ENCODE measurements around the gene TMTC2.
A peak's percentile ranks its signal among the peaks of the same experiment; 100 is the strongest.

DNA sequence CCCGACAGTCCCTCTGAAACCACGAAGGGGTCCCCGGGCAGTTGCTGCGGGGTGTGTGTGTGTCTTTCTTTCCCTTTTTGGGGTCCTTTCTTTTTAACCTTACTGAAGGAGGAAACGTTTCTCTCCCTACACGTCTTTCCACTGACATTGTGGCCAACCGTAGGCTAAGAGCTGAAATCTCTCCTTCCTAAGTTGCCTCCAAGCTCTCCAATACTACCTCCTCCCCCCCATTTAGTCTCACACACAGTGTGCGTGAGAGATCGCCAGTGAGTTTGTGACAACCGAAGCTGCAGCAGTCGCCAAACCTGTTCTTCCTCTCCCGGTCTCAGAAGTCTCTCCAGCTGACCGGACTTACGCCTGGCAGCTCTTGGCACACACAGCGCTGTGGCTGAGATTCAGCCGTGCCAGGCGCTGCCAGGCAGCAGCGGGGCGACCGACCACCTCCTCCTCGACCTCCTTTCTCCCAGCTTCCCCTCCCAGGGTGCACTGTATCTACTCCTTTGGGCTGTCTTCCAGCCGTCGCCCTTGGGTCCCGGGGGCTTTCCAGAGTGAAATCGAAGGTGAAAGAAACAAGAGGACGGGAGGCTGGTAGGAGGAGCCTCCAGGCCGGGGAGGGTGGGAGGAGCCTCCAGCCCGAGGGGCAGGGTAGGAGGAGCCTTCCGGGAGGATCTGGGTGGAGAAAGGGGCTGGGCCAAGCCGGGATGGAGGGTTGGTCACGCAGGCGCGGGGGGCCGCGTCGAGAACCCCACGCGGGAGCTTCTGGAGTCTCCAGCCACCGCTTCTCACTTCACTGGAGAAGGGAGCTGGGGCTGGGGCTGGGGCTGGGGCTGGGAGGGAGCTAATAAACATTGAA lies at the start of gene TMTC2:
- TF ChIP-seq, protein P1, sequence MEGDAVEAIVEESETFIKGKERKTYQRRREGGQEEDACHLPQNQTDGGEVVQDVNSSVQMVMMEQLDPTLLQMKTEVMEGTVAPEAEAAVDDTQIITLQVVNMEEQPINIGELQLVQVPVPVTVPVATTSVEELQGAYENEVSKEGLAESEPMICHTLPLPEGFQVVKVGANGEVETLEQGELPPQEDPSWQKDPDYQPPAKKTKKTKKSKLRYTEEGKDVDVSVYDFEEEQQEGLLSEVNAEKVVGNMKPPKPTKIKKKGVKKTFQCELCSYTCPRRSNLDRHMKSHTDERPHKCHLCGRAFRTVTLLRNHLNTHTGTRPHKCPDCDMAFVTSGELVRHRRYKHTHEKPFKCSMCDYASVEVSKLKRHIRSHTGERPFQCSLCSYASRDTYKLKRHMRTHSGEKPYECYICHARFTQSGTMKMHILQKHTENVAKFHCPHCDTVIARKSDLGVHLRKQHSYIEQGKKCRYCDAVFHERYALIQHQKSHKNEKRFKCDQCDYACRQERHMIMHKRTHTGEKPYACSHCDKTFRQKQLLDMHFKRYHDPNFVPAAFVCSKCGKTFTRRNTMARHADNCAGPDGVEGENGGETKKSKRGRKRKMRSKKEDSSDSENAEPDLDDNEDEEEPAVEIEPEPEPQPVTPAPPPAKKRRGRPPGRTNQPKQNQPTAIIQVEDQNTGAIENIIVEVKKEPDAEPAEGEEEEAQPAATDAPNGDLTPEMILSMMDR (IDR thresholded peaks at IDR 0.05) = no peak
- peak in 1 of 2 donors; percentile 50 for TF ChIP-seq POLR2A (IDR thresholded peaks at IDR 0.05)

All from adrenal gland (tissue), 5 donors.